SK-N-SH (cell line): ENCODE measurements around the gene FYN. TPM values are rescaled to one million over a fixed set of nuclear protein-coding genes. Genes with fewer than 3 reads are reported as not detected.

Experiments
- CTCF ChIA-PET: fragments of 300-600, 350-600 bp; formaldehyde crosslinking; extraction: SDS; loops from one replicate; lab custom pipeline; 2021; lab: Yijun Ruan, JAX
- POLR2A ChIA-PET: fragments of 350-600 bp; sonication (Branson Sonifier 250); formaldehyde crosslinking; extraction: SDS; loops from one replicate; lab custom pipeline; 2020; ENCODE audit warnings: antibody characterized with exemption, inconsistent platforms; lab: Yijun Ruan, JAX
- DNase-seq: peaks from one replicate; pipeline ENCODE4 v3.0.0; 2012
- H2AFZ ChIP-seq: fragments of 200-600 bp; sonication (generic); 2 replicates; pipeline ENCODE4 v1.8.1; 2016; ENCODE audit warnings: antibody characterized with exemption, mild to moderate bottlenecking, low read depth
- H3F3A ChIP-seq: fragments of 200-600 bp; sonication (generic); replicated peaks from 2 replicates; pipeline ENCODE3; 2016; ENCODE audit warnings: antibody characterized with exemption, mild to moderate bottlenecking; ENCODE audit not compliant: insufficient read depth
- H3K27ac ChIP-seq, 2 experiments: fragments of 200-500 bp in 1 of 2; fragments of 200-600 bp in 1 of 2; sonication (Bioruptor generic) in 1 of 2; sonication (generic), shearing (Covaris generic) in 1 of 2; 2 replicates each; pipeline versions ENCODE4 v1.5.1 to v1.6.1; 2014 to 2016; ENCODE audit warnings: low read depth in 2 of 2, inconsistent platforms in 1 of 2, low read length in 1 of 2, mild to moderate bottlenecking in 1 of 2, mixed read lengths in 1 of 2
- H3K27me3 ChIP-seq: fragments of 200-600 bp; sonication (generic), shearing (Covaris generic); 2 replicates; pipeline ENCODE4 v1.6.1; 2016; ENCODE audit warnings: mixed run types; ENCODE audit not compliant: insufficient read depth
- H3K36me3 ChIP-seq, 2 experiments: fragments of 200-500 bp in 1 of 2; fragments of 200-600 bp in 1 of 2; sonication (Bioruptor generic) in 1 of 2; sonication (generic) in 1 of 2; replicated peaks in 1 of 2; 2 replicates each; pipeline versions ENCODE3 to v1.5.1; 2014 to 2016; ENCODE audit warnings: low read length in 1 of 2, mild to moderate bottlenecking in 1 of 2; ENCODE audit not compliant: insufficient read depth in 2 of 2, control insufficient read depth in 1 of 2
- H3K4me1 ChIP-seq, 2 experiments: fragments of 200-500 bp in 1 of 2; fragments of 200-600 bp in 1 of 2; sonication (Bioruptor generic) in 1 of 2; sonication (generic), shearing (Covaris generic) in 1 of 2; 2 replicates each; pipeline versions ENCODE4 v1.5.1 to v1.6.1; 2014 to 2016; ENCODE audit warnings: low read depth in 1 of 2, low read length in 1 of 2, mixed run types in 1 of 2; ENCODE audit not compliant: insufficient read depth in 2 of 2, control insufficient read depth in 1 of 2
- H3K4me2 ChIP-seq: fragments of 200-600 bp; sonication (generic), shearing (Covaris generic); 2 replicates; pipeline ENCODE4 v1.6.1; 2017; ENCODE audit warnings: mixed run types
- H3K4me3 ChIP-seq, 2 experiments: fragments of 200-500 bp in 1 of 2; fragments of 200-600 bp in 1 of 2; sonication (Bioruptor generic) in 1 of 2; sonication (generic), shearing (Covaris generic) in 1 of 2; 2 replicates each; pipeline versions ENCODE4 v1.5.1 to v1.8.1; 2014 to 2016; ENCODE audit warnings: low read depth in 2 of 2, inconsistent platforms in 1 of 2, low read length in 1 of 2, mild to moderate bottlenecking in 1 of 2, mixed read lengths in 1 of 2, moderate library complexity in 1 of 2
- H3K79me2 ChIP-seq: fragments of 200-600 bp; sonication (generic); 2 replicates; pipeline ENCODE4 v1.8.1; 2017; ENCODE audit warnings: mild to moderate bottlenecking; ENCODE audit not compliant: insufficient read depth
- H3K9ac ChIP-seq: fragments of 200-600 bp; sonication (generic); 2 replicates; pipeline ENCODE4 v1.6.1; 2017; ENCODE audit warnings: mixed run types
- H3K9me2 ChIP-seq: fragments of 200-600 bp; sonication (generic); 2 replicates; pipeline ENCODE4 v1.6.1; 2017; ENCODE audit warnings: mixed run types
- H3K9me3 ChIP-seq: fragments of 200-600 bp; sonication (generic); 2 replicates; pipeline ENCODE4 v1.6.1; 2017; ENCODE audit warnings: mixed run types, mild to moderate bottlenecking, moderate library complexity
- H4K20me1 ChIP-seq: fragments of 200-600 bp; sonication (generic); 2 replicates; pipeline ENCODE4 v1.6.1; 2017; ENCODE audit warnings: mild to moderate bottlenecking, mixed run types; ENCODE audit not compliant: insufficient read depth
- FOSL2 ChIP-seq: IDR thresholded peaks from 2 replicates; pipeline ENCODE4 v1.4.0; 2012; ENCODE audit warnings: low read depth, mild to moderate bottlenecking, moderate library complexity, borderline replicate concordance
- FOXM1 ChIP-seq: IDR thresholded peaks from 2 replicates; pipeline ENCODE4 v1.4.0; 2012; ENCODE audit warnings: low read depth, mild to moderate bottlenecking
- PBX3 ChIP-seq: IDR thresholded peaks from 2 replicates; pipeline ENCODE4; 2012
- TEAD4 ChIP-seq: IDR thresholded peaks from 2 replicates; pipeline ENCODE4 v1.4.0; 2012; ENCODE audit warnings: mild to moderate bottlenecking, borderline replicate concordance; ENCODE audit not compliant: insufficient read depth
- YY1 ChIP-seq: IDR thresholded peaks from 2 replicates; pipeline ENCODE4 v1.4.0; 2012; ENCODE audit warnings: low read depth, mild to moderate bottlenecking
- WGBS: methylation state at CpG from one replicate; pipeline ENCODE4 v1.1.6; 2017; ENCODE audit warnings: low lambda C conversion rate; 5-methylcytosine and 5-hydroxymethylcytosine counted together
- polyA plus RNA-seq, 3 experiments: library from polyadenylated mRNA; depleted of rRNA; stranded (reverse); fragments of >200 nt; gene quantifications; 2 replicates each; pipeline ENCODE4 v1.2.3, GENCODE V29; 2012
- TF ChIP-seq, protein P1 (sequence below): IDR thresholded peaks from 2 replicates; pipeline ENCODE4 v1.6.1; 2012; ENCODE audit warnings: mild to moderate bottlenecking, low read depth, low read length, moderate library complexity
- TF ChIP-seq, protein P2 (sequence below): fragments of 150-350 bp; IDR thresholded peaks from 2 replicates; pipeline ENCODE4 v1.6.1; 2016; ENCODE audit warnings: mild to moderate bottlenecking, low read depth, low read length

FYN gene
- polyA plus RNA-seq, 1 of the 3 experiments (the other 2 are of a cell fraction), result 31.0 TPM

DNA sequence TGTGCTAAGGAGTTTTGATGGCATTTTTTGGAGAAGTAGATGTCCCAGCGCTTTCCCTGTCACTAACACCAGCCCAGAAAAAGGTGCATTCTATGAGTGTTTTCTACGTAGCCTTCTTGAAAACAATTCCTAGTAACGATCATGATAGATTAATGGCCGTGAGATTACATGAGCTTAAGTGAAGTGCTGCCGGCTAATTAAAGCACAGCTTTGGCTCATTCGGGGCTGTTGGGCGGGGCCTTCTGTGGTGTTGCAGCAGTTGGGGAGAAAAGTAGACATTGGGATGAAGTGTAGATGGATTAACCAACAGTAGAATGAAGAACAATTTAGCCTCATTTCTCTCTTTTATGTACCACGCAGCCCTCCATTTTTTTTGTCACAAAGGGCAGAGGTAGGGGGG lies 246.8 kb downstream of the FYN start:
- Histone ChIP-seq H3K36me3 (no peaks in the 10 kb centered on the region), H3K27me3 (no peaks in the 10 kb centered on the region), H3K79me2 (no peaks in the 10 kb centered on the region), H3K9ac (no peak overlapping the region), H3K4me3 (no peak overlapping the region), H2AFZ (no peak overlapping the region), H3F3A (peaks cover 13% of the 10 kb centered on the region), H3K4me2 (no peak overlapping the region), H3K27ac (no peak overlapping the region), H4K20me1 (no peaks in the 10 kb centered on the region), H3K9me2 (no peaks in the 10 kb centered on the region), H3K9me3 (no peaks in the 10 kb centered on the region), H3K4me1 (peaks cover 13 to 20% of the 10 kb centered on the region in 2 experiments; a peak in 3 of 4 replicates)
- POLR2A ChIA-PET, result interaction anchor here (0.6 kb wide), 2 partner anchors 128 to 367 kb away, joined by 3 read pairs; no protein-coding TSS in a partner anchor
- DNase-seq, result no peak
- TF ChIP-seq TEAD4, result no peak
- TF ChIP-seq, protein P1, sequence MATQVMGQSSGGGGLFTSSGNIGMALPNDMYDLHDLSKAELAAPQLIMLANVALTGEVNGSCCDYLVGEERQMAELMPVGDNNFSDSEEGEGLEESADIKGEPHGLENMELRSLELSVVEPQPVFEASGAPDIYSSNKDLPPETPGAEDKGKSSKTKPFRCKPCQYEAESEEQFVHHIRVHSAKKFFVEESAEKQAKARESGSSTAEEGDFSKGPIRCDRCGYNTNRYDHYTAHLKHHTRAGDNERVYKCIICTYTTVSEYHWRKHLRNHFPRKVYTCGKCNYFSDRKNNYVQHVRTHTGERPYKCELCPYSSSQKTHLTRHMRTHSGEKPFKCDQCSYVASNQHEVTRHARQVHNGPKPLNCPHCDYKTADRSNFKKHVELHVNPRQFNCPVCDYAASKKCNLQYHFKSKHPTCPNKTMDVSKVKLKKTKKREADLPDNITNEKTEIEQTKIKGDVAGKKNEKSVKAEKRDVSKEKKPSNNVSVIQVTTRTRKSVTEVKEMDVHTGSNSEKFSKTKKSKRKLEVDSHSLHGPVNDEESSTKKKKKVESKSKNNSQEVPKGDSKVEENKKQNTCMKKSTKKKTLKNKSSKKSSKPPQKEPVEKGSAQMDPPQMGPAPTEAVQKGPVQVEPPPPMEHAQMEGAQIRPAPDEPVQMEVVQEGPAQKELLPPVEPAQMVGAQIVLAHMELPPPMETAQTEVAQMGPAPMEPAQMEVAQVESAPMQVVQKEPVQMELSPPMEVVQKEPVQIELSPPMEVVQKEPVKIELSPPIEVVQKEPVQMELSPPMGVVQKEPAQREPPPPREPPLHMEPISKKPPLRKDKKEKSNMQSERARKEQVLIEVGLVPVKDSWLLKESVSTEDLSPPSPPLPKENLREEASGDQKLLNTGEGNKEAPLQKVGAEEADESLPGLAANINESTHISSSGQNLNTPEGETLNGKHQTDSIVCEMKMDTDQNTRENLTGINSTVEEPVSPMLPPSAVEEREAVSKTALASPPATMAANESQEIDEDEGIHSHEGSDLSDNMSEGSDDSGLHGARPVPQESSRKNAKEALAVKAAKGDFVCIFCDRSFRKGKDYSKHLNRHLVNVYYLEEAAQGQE, result no peak
- TF ChIP-seq, protein P2, sequence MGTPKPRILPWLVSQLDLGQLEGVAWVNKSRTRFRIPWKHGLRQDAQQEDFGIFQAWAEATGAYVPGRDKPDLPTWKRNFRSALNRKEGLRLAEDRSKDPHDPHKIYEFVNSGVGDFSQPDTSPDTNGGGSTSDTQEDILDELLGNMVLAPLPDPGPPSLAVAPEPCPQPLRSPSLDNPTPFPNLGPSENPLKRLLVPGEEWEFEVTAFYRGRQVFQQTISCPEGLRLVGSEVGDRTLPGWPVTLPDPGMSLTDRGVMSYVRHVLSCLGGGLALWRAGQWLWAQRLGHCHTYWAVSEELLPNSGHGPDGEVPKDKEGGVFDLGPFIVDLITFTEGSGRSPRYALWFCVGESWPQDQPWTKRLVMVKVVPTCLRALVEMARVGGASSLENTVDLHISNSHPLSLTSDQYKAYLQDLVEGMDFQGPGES, result no peak
- TF ChIP-seq FOSL2, result no peak
- no peak for TF ChIP-seq YY1
- no peak for TF ChIP-seq PBX3
- no peak for TF ChIP-seq FOXM1
- WGBS, result 92% methylated on average over 8 of the region's 8 CpGs
- CTCF ChIA-PET, result interaction anchor here (0.9 to 1.9 kb wide), 2 partner anchors 16 to 368 kb away, joined by 4 read pairs; a partner anchor contains a TSS
